GM12878 (cell line): ENCODE data around the gene MRPS23. TPM values are rescaled to one million over a fixed set of nuclear protein-coding genes. Genes with fewer than 3 reads are reported as not detected.

Source experiments
- ATAC-seq: fragments of 200-7000 bp; cut with Tn5 transposase; 3 replicates; pipeline ENCODE4 v1.9.1; 2020; ENCODE audit warnings: mild to moderate bottlenecking, moderate library complexity
- BruUV-seq: library from RNA; stranded (reverse); fragments of 400-500 nt; replicated peaks from 2 replicates; lab custom pipeline; 2021; lab: Mats Ljungman, UMichigan
- CTCF ChIA-PET: fragments of 300-600 bp; sonication (Branson Sonifier 250); formaldehyde crosslinking; extraction: SDS; loops from one replicate; lab custom pipeline; 2021; ENCODE audit warnings: inconsistent platforms; lab: Yijun Ruan, JAX
- POLR2A ChIA-PET: fragments of 350-600 bp; formaldehyde crosslinking; extraction: SDS; loops from one replicate; lab custom pipeline; 2021; ENCODE audit warnings: inconsistent platforms; lab: Charles Lee
- RAD21 ChIA-PET: fragments of 300-600 bp; sonication (Branson Sonifier 250); formaldehyde crosslinking; loops from one replicate; lab custom pipeline; 2023; ENCODE audit warnings: antibody characterized with exemption; ENCODE audit not compliant: unreplicated experiment; lab: Charles Lee
- SMC1A ChIA-PET: fragments of 300-600 bp; sonication (Branson Sonifier 250); formaldehyde crosslinking; loops from one replicate; lab custom pipeline; 2023; ENCODE audit not compliant: unreplicated experiment, uncharacterized antibody; lab: Charles Lee
- DNase-seq: peaks from one replicate; pipeline ENCODE4 v3.0.0-alpha.2; 2011; ENCODE audit warnings: low read depth, low spot score
- FAIRE-seq: peaks from 3 replicates; lab custom pipeline; 2011; peaks lifted over from hg19 to GRCh38; lab: Jason Lieb, UNC
- H2AFZ ChIP-seq: 2 replicates; pipeline ENCODE4 v1.6.0; 2011; ENCODE audit warnings: low read depth, low read length, control low read depth; ENCODE audit not compliant: control insufficient read depth
- H3K27ac ChIP-seq: 2 replicates; pipeline ENCODE4 v1.5.1; 2011; ENCODE audit warnings: control low read depth; ENCODE audit not compliant: control insufficient read depth, insufficient read depth
- H3K27me3 ChIP-seq, 2 experiments: replicated peaks in 1 of 2; 2 replicates each; pipeline versions ENCODE4 v1.6.0 to v1.6.1; 2011; ENCODE audit warnings: low read length in 1 of 2; ENCODE audit not compliant: control insufficient read depth in 2 of 2, insufficient read depth in 2 of 2
- H3K36me3 ChIP-seq, 2 experiments: 2 replicates each; pipeline ENCODE4 v1.5.1; 2011; ENCODE audit warnings: low read length in 1 of 2; ENCODE audit not compliant: control insufficient read depth in 2 of 2, insufficient read depth in 2 of 2
- H3K4me1 ChIP-seq: 2 replicates; pipeline ENCODE4 v1.6.1; 2011; ENCODE audit warnings: mild to moderate bottlenecking, low read length, moderate library complexity, mixed read lengths; ENCODE audit not compliant: control insufficient read depth, insufficient read depth
- H3K4me2 ChIP-seq: 2 replicates; pipeline ENCODE4 v1.6.0; 2011; ENCODE audit warnings: control low read depth; ENCODE audit not compliant: control insufficient read depth, insufficient read depth
- H3K4me3 ChIP-seq: fragments of 200-600 bp; sonication (generic); 2 replicates; pipeline ENCODE4 v1.5.1; 2016
- H3K79me2 ChIP-seq: 2 replicates; pipeline ENCODE4 v1.6.0; 2011; ENCODE audit warnings: low read length; ENCODE audit not compliant: control insufficient read depth, insufficient read depth
- H3K9ac ChIP-seq: 2 replicates; pipeline ENCODE4 v1.8.0; 2011; ENCODE audit warnings: low read length, control low read depth, mixed read lengths; ENCODE audit not compliant: control insufficient read depth, insufficient read depth
- H3K9me3 ChIP-seq: replicated peaks from 3 replicates; pipeline ENCODE4 v1.5.1; 2011; ENCODE audit warnings: mild to moderate bottlenecking, low read length; ENCODE audit not compliant: control insufficient read depth, insufficient read depth
- H4K20me1 ChIP-seq: 2 replicates; pipeline ENCODE4 v1.6.0; 2011; ENCODE audit not compliant: control insufficient read depth, insufficient read depth
- BMI1 ChIP-seq: fragments of 450-650 bp; IDR thresholded peaks from 2 replicates; pipeline ENCODE4 v1.6.1; 2016; ENCODE audit warnings: mild to moderate bottlenecking, moderate library complexity, borderline replicate concordance
- WGBS: methylation state at CpG from one replicate; pipeline ENCODE4 v1.1.6; 2016; ENCODE audit warnings: low lambda C conversion rate; ENCODE audit not compliant: insufficient replicate concordance, insufficient coverage; ENCODE audit errors: missing lambda C conversion rate; 5-methylcytosine and 5-hydroxymethylcytosine counted together
- in situ Hi-C: fragments of 300-500 bp; cut with MboI; formaldehyde crosslinking; loops from 9 replicates; pipeline ENCODE4 v1.14.3; 2018; ENCODE audit warnings: mixed read lengths
- intact Hi-C: fragments of 100-400 bp; cut with micrococcal nuclease; formaldehyde crosslinking; loops from one replicate; pipeline ENCODE4 v1.14.2; 2022; ENCODE audit not compliant: unreplicated experiment
- polyA plus RNA-seq, 11 experiments: library from polyadenylated mRNA; depleted of rRNA in 4 of 11; unstranded in 6 of 11; stranded (reverse) in 5 of 11; fragments of >200 nt; fragmentation: Nextera tagmentation in 4 of 11; fragmentation: Illumina TruSeq in 1 of 11; extraction: Ambion mirVana in 4 of 11; extraction: Trizol in 1 of 11; gene quantifications; 1 replicate in 1 of 11; 2 replicates in 10 of 11; pipeline versions ENCODE4 v1.2.1 to v1.2.3, GENCODE V29; 2011 to 2016; ENCODE audit warnings: inconsistent platforms in 2 of 11, missing spikeins in 2 of 11, low read depth in 1 of 11
- total RNA-seq, 4 experiments: library from RNA; depleted of rRNA in 3 of 4; stranded (reverse); fragments of >200 nt in 3 of 4; fragmentation: Illumina TruSeq in 1 of 4; extraction: Trizol in 1 of 4; gene quantifications; 2 replicates each; pipeline versions ENCODE4 v1.2.1 to v1.2.3, GENCODE V29; 2013 to 2021
- TF ChIP-seq, protein P1 (sequence below): fragments of 450-650 bp; IDR thresholded peaks from 2 replicates; pipeline ENCODE4 v1.6.1; 2017; ENCODE audit warnings: low read depth, mild to moderate bottlenecking, moderate library complexity
- TF ChIP-seq, protein P2 (sequence below): IDR thresholded peaks from 2 replicates; pipeline ENCODE4 v1.6.1; 2012; ENCODE audit warnings: improper control_type of control experiment, low read depth, low read length; ENCODE audit not compliant: insufficient replicate concordance

The MRPS23 gene
- total and polyA plus RNA-seq, 10 of the 15 experiments (the other 5 are each of a cell fraction or from before 2014, with no cell fraction given), result 65.3 to 237 (median 87.9) TPM

DNA sequence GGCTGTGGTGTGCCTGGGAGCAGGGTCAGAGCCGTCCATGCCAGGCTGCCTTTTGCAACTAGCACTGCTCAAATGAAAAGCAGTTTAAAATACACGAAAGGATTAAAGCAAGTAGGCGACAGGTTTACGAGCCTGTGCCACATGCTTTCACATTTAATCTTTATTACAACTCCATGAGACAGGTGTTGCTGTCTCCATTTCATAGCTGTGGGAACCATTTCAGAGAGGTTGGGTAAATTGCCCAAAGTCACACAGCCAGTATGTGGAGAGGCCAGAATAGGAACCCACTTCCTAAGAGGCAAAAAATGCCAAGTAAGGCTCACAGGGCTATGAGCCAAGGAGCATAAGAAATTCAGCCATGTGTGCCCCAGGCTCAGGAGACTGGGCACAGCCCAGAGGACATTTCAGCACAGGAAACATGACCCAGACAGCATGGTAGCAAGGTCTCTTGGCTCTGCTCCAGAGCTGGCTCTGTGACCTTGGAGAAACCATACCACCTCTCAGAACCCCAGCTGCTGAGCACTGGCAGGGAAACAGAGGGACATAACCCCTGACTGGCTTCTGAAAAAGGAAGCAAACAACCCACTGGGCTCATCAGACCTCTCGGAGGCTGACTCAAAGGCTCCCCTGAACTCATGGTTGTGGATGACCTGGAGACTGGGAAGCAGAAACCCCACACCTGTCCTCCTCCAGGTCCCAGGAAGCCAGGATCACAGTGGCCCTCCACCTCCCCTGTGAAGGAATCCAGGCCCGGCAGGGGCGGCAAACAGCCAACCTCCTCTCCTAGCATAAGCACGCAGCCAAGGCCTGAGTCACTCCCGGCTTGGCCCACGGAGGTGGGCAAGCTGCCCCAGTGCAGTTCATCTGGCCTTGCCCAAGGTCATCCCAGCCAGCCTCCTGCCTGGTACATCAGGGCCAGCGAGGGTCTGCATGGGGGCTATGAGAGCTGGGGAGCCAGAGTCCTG, 40.3 kb upstream of the MRPS23 start:
- no peaks in the 10 kb centered on the region; the same call in 1 of the 2 replicates for H4K20me1 ChIP-seq
- ChIA-PET CTCF (interaction anchor here (0.8 to 9.4 kb wide), 7 partner anchors 9 to 111 kb away, joined by 3 to 92 read pairs (median 23); no protein-coding TSS in a partner anchor), POLR2A (interaction anchor here (1.2 kb wide), 2 partner anchors 9 to 13 kb away, joined by 3 to 4 read pairs; no protein-coding TSS in a partner anchor), SMC1A (interaction anchor here (1.5 to 7.8 kb wide), 5 partner anchors 13 to 107 kb away, joined by 3 to 111 read pairs (median 8); no protein-coding TSS in a partner anchor), RAD21 (interaction anchor here (1.0 to 2.1 kb wide), 6 partner anchors 10 to 109 kb away, joined by 3 to 5 read pairs (median 4); no protein-coding TSS in a partner anchor)
- H3K4me3 ChIP-seq, result no peak overlapping the region
- H3K79me2 ChIP-seq, result no peaks in the 10 kb centered on the region
- intact Hi-C loops (loop anchor here (5.0 kb wide), 1 partner anchor 33 kb away; no protein-coding TSS in a partner anchor), in situ Hi-C loops (loop anchor here (10.0 kb wide), 1 partner anchor 105 kb away; no protein-coding TSS in a partner anchor)
- no peaks in the 10 kb centered on the region for H3K27me3 ChIP-seq
- no peak for FAIRE-seq
- no peak overlapping the region for H3K27ac ChIP-seq
- TF ChIP-seq, protein P1, sequence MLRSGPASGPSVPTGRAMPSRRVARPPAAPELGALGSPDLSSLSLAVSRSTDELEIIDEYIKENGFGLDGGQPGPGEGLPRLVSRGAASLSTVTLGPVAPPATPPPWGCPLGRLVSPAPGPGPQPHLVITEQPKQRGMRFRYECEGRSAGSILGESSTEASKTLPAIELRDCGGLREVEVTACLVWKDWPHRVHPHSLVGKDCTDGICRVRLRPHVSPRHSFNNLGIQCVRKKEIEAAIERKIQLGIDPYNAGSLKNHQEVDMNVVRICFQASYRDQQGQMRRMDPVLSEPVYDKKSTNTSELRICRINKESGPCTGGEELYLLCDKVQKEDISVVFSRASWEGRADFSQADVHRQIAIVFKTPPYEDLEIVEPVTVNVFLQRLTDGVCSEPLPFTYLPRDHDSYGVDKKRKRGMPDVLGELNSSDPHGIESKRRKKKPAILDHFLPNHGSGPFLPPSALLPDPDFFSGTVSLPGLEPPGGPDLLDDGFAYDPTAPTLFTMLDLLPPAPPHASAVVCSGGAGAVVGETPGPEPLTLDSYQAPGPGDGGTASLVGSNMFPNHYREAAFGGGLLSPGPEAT, result no peak
- TF ChIP-seq, protein P2, sequence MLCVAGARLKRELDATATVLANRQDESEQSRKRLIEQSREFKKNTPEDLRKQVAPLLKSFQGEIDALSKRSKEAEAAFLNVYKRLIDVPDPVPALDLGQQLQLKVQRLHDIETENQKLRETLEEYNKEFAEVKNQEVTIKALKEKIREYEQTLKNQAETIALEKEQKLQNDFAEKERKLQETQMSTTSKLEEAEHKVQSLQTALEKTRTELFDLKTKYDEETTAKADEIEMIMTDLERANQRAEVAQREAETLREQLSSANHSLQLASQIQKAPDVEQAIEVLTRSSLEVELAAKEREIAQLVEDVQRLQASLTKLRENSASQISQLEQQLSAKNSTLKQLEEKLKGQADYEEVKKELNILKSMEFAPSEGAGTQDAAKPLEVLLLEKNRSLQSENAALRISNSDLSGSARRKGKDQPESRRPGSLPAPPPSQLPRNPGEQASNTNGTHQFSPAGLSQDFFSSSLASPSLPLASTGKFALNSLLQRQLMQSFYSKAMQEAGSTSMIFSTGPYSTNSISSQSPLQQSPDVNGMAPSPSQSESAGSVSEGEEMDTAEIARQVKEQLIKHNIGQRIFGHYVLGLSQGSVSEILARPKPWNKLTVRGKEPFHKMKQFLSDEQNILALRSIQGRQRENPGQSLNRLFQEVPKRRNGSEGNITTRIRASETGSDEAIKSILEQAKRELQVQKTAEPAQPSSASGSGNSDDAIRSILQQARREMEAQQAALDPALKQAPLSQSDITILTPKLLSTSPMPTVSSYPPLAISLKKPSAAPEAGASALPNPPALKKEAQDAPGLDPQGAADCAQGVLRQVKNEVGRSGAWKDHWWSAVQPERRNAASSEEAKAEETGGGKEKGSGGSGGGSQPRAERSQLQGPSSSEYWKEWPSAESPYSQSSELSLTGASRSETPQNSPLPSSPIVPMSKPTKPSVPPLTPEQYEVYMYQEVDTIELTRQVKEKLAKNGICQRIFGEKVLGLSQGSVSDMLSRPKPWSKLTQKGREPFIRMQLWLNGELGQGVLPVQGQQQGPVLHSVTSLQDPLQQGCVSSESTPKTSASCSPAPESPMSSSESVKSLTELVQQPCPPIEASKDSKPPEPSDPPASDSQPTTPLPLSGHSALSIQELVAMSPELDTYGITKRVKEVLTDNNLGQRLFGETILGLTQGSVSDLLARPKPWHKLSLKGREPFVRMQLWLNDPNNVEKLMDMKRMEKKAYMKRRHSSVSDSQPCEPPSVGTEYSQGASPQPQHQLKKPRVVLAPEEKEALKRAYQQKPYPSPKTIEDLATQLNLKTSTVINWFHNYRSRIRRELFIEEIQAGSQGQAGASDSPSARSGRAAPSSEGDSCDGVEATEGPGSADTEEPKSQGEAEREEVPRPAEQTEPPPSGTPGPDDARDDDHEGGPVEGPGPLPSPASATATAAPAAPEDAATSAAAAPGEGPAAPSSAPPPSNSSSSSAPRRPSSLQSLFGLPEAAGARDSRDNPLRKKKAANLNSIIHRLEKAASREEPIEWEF, result no peak
- no peak for TF ChIP-seq BMI1
- BruUV-seq, result no TSS peak
- DNase-seq, result no peak
- no peak for ATAC-seq
- H3K4me1 ChIP-seq, result peaks cover 17% of the 10 kb centered on the region
- 53% methylated on average over 11 of the region's 11 CpGs for WGBS
- H3K36me3 ChIP-seq, result no peaks in the 10 kb centered on the region
- H3K9ac ChIP-seq, result no peak overlapping the region
- no peak overlapping the region for H2AFZ ChIP-seq
- no peaks in the 10 kb centered on the region for H3K9me3 ChIP-seq
- H3K4me2 ChIP-seq, result no peak overlapping the region
